HT1080 (cell line): ENCODE results near the gene MYO1E. TPM values are rescaled to one million over a fixed set of nuclear protein-coding genes. Genes with fewer than 3 reads are reported as not detected.
"Not testable (repeated sequence)": the region's sequence is repeated elsewhere in the genome, so short reads cannot be mapped to it uniquely, and the experiment has no call there.

Experiments used
- DNase-seq: peaks from one replicate; pipeline ENCODE4 v3.0.0-alpha.2; 2015; ENCODE audit warnings: low read depth
- total RNA-seq: library from RNA; depleted of rRNA; stranded (reverse); fragments of >200 nt; shearing (Covaris generic); gene quantifications from 2 replicates; pipeline ENCODE4 v1.2.3, GENCODE V29; 2014

MYO1E gene
- total RNA-seq, 1 experiment from 2014 or later: 20.2 TPM

DNA sequence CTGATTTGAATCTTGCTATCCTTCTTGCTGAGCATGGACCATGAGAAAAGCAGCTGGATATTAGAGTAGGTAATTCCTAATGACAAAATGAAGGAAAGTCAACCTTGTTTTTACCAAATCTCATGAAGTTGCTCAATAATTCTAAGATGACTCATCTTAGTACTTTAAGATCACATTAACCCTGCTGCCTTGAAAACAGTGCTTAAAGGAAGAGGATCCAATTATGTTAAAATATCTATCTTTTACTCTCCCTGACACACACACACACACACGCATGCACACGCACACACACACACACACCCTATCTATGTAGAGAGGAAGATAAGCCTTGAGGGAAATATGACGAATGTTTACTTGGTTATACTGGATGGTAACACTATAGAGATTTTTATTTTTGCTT, 16.0 kb upstream of the MYO1E start:
- peak; percentile 34 for DNase-seq

DNA sequence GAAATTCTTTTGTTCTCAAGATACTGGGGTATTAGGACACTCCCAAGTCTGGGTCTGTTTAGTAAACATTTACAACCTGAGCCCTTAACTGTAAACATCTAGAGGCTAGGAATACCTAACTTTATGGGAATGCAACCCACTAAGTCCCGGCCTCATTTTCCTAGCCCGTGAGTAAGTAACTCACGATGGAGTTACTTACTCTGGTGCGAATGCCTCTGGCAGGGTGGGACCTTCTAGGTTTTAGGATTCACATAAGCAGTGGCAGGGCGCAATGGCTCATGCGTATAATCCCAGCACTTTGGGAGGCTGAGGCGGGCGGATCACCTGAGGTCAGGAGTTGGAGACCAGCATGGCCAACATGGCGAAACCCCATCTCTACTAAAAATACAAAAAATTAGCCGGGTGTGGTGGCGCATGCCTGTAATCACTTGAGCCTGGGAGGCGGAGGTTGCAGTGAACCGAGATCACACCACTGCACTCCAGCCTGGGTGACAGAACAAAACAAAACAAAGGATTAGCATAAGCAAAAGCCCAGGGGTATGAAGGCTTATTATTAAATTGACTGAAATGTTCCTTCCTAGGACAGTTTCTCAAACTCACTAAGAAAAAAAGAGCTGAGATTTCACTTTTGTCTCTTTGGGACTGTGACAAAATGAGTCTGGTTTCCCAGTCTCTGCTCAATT, 14.7 kb upstream of the MYO1E start:
- DNase-seq: not testable (repeated sequence)

DNA sequence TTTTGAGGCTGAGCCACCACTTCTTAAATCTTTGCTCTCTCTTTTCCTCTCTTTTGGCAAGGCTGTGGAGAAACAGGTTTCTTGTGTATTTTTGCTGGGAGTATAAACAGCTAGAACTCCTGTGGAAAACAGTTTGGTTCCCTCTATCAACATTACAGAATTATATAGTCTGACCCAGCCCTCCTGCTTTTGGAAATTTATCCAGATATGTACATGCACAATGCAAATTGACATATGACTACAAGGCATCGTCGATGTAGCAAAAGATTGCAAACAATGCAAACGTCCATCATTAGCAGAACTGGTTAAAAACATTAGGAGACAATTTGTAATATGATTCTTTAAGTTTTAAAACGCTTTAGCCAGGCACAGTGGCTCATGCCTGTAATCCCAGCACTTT, 12.5 kb upstream of the MYO1E start:
- no peak for DNase-seq

DNA sequence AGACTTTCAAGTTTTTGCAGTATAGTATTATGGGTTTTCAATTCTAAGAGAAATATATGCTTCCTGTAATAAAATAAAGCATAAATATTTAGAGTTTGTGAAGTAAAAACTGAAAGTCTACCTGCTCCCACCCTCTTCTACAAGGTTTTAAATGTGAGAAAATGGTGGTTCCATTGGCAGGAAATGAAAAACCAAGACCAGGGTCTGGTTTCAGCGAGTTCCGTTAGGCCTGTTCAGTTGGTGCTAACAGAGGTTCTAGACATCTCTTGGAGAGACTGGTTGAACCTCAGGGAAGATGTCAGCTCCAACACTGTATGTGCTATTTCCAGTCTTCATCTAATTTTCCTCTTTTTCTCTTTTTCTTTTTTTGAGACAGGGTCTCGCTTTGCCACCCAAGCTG, 11.8 kb upstream of the MYO1E start:
- no peak for DNase-seq

DNA sequence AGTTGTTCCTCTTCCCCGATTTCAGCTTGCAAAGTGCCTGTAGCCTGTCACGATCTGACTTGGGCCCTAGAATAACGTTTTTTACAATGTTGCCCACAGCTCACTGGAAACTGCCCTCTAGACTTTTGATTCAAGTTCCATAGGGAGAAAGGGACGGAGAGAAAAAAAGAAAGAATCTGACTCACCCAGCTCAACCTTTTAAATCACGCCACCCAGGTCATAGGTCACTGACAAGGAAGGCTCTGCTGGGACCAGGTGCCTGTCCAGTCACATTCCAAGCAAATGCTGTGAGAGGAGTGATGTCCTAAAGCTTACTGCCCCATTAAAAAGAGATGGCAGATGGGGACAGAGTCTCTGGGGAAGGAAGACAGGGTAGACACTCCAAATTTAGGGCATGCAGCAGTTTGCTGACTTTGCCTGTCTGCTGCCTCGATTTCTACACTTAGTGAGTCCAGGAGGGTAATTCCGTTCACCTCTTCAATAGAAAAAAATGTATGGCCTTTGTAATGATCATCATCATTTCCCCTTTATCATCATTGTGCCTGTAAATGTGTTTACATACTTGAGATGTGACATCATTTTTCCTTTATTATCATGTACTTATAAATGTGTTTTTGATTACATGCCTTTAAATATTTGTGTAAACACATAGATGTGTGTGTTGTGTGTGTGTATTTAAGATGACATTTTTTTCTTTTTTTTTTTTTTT, 8.4 kb upstream of the MYO1E start:
- DNase-seq: no peak

DNA sequence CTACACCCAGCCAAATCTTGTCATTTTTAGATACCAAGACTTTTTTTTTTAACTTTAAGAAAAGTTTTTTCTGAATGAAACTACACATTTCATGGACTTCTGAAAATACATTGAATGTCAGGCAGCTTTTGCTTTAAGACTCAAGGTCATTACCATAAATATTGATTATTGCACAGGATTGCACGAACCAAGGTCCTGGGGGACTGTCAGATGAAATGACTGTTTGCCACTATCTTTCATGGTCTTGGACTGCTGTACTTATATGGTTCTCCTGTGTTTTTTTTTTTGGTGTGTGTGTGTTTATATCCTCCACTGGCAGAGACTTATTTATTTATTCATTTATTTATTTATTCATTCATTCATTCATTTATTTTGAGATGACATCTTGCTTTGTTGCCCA, 6.9 kb upstream of the MYO1E start:
- no peak for DNase-seq

DNA sequence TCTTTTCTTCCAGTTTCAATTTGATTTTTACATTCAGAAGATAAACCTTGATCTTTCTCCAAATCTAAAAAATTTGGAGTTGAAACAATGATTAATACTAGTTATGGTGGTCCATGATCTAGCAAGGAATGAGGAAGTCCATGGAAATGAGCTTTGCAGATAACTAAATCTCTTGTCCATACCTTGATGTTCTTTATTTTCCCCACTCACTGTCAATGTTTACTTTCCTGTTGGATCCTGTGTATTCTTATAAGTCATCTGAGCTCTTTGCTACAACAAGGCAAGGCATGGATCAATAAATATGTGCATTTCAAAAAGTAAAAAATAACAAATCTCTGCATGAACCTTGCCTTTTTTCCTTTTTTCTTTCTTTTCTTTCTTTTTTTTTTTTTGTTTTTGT, 6.2 kb upstream of the MYO1E start:
- DNase-seq: no peak

DNA sequence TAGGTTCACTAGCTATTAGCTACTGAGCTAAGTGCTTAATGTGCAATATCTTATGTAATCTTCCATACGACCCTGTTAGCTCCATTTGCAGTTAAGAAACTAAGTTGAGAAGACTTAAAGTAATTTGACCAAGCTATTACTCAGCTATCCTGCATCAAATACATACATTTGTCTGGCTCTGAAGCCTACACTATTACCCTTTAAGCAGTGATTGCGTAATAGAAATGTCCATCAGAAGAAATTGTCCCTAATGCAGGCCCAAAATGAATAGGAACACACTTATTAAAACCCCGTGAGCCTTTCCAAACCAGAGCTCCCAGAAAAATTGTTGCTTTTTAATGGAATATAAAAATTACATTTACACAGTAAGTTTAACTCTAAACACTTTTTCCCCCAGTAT, 5.3 kb upstream of the MYO1E start:
- no peak for DNase-seq

DNA sequence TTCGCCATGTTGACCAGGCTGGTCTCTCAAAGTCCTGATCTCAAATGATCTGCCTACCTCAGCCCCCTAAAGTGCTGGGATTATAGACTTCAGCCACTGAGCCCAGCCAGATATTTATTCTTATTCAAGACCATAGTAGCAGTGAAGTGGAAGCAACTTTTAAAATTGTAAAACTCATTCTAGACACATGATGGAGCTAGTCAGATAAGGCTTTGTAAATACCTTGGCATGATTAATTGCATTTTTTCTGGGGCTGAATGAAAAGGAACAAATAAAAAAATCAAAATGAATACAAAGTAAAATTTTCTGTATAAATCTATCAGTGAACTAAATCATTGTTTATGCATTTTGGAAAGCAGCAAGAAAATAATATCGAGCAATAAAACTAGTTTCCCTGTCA, 4.1 kb upstream of the MYO1E start:
- peak; percentile 22 for DNase-seq

DNA sequence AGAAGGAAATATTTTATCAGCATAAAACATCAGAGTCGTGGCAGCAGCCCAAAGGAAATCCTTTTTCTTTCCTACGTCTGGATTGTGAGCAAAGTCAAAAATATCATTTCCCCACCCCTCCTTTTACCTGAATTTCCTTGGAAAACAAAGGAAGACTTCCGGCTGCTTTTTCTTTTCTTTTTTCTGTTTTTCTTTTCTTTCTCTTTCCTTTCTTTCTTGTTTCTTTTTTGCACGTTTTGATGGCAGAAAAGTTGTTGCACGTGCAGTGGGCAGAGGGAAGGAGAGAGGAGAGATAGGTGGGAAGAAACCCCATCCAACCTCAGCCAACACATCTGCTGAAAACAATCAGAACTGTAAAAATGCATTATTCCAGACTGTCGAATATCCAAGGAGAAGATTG, 544 bp upstream of the MYO1E start:
- no peak for DNase-seq

DNA sequence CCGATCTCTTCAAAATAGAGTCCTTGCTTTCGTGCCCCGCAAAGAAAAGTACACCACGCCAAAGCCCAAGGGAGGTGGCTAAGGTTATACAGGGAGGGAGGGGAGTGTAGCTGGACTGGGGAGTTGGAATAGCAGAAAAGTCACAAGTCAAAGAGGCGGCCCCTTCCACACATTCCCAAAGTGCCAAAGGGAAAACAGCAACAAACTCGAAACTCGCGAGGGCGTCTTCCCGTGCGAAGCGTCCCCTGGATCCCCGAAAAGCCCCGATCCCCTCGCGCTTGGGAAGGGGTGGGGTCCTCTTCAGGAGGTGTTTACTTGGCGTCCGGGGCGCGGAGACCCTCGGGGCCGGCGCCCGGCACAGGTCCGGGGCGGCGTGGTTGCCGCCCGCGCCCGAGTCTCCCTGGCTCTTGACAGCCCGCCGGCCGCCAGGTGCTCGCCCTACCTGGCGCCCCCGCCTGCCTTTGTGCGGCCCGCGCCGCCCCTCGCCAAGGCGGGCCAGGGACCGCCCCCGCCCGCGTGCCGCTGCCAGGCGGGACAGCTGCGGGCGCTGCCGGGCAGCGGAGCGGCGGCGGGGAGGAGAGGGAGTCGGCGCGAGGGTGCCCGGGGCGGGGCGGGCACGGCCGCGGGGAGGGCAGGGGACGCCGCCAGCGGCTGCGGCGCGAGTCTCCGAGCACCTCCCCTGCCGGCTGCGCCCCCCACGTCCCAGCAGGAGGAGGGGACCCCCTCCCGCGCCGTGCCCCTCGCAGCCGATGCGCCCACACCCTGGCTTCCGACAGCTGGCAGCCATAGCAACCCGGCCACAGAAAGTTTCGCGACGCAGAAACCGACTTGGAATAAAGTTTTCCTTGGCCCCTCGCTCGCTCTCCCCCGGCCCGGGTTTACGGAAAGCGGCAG, 966 bp downstream of the MYO1E start:
- peak; percentile 10 for DNase-seq

DNA sequence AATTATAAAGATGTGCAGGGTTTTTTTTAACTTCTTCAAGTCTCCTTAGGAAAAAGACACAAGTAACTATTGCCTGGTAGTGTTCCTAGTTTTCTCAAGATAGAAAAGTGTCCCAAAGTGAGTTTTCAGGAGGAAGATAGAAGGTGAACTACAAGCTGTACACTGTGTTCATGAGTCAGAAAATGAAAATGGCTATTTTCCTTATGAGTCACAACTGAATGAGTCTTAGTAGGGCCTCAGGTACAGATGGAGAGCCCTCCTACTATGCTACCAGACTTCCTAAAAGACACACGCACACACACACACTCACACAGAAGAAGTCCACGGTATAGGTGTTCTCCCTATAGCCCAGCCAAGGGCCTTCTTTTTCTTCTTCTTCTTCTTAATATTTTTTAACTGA, 3.1 kb downstream of the MYO1E start:
- peak; percentile 38 for DNase-seq

DNA sequence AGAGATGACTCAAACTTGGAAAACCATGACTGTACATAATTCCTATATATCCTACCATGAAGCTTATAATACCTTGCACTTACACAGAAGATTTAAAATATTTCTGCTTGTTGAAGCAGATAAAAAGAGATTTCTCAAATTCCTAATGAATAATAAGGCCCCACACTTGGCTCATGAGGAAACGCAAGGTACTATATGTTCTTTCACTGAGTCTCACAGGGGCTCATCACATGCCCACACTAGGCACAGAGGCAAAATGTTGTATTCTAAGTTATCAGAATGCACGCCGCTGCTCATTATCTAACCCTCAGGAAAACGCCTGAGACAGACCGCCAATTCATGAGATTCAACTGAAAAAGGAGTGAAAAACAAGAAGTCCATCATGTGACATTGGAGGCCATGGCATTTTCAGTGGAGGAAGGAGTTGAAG, 5.6 kb downstream of the MYO1E start:
- peak; percentile 15 for DNase-seq

DNA sequence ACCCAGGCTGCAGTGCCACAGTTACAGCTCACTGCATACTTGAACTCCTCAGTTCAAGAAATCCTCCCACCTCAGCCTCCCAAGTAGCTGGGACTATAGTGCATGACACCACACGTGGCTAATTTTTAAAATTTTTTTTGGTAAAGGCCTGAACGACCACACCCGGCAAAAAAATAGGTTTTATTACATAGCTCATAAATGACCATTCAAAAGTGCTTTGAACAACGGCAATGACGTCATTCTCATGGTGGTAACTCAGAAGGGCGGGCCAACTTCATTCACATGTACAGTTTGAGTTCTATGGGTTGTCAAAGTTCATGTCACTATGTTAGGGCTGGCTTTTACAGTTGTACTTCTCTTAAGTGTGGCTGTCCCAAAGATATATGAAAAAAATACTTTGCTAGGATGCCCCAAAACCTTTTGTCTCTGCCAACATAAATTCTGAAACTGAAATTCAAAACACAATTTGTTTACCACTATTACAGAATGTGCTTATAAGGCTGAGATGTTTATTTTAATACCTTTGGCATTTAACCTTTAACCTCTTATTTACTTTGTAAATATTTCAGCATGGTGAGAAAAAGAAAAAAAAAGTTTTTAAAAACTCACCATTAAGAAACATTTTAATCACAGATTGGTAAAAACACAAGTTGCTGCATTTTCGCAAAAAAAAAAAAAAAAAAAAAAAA, 6.2 kb downstream of the MYO1E start:
- DNase-seq: no peak

DNA sequence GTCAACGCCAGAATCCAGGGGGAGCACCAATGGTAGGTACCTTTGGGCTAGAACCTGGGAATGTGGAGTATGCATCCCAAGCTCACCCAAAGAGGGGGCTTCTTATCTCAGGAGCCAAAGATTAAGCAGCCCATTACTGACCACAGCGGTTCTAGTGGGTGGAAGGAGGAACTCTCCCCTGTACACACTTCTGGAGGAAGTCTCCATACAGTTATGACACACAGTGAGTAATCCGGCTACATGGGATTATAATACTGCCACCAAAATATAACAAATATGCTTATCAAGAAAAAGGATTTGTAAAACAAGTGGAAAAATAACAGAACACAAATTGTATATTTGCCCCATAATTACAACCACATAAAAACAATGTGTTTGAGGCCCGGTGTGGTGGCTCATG, 8.4 kb downstream of the MYO1E start:
- peak; percentile 60 for DNase-seq

DNA sequence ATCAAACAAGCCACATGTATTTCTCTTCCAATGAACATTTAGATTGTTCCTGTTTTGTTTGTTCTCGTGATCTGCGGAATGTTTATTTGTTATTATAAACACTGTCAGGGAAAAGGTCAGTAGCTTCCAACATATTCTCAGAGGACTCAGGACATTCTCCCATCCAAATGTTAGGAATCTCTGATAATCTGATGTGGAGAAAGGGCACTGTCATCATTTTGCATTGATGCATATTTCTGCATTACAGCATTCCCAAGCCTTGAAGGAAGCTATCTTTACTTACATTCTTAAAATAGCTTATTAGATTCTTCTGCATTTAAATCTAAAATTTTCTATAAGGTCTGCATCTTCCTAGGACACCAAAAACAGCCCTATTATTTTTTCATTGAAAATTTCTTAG, 10.3 kb downstream of the MYO1E start:
- no peak for DNase-seq

DNA sequence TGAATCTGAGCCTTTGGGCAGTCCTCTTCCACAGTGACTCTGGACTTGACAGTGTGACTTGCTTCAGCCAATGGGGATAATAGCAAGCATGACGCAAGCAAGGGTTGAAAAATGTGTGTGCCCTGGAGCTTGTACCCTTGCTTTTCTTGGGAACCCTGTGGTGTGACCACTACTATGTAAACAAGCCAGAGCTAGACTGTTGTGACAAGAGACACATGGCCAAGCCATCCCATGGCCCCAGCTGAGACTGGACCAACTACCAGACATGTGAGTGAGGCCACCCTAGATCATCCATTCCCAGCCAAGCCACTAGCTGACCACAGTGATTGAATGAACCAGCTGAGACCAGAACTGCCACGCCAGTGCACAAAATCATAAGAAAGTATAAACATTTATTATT, 11.8 kb downstream of the MYO1E start:
- DNase-seq: no peak

DNA sequence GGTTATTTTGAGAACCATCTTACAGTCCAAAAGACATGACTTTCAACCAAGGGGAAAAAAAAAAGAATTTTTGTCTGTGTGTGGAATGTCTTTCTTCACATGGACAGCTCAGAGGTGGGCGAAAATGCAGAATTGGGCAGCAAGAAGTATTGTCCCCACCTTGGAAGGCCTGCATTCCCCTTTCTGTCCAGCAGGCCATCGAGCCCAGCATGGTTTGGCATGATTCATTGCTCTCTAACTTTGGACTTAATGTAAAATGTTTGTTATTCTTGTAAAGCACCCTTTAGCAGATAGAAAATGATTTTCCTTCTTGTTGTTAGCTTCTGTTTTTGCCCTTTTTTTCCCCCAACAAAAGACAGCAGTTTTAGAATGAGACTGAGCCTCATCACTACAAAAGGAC, 12.4 kb downstream of the MYO1E start:
- no peak for DNase-seq

DNA sequence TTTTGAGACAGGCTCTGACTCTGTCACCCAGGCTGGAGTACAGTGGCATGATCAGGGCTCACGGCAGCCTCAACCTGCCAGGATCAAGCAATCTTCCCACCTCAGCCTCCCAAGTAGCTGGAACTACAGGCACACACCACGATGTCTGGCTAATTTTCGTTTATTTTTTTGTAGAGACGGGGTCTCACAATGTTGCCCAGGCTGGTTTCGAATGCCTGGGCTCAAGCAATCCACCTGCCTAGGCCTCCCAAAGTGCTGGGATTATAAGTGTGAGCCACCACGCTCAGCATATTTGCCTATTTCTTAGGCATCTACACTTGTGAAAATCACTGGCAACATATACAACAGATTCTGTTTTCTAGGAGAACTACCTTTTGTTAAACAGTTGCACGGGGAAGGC, 16.9 kb downstream of the MYO1E start:
- DNase-seq: no peak

DNA sequence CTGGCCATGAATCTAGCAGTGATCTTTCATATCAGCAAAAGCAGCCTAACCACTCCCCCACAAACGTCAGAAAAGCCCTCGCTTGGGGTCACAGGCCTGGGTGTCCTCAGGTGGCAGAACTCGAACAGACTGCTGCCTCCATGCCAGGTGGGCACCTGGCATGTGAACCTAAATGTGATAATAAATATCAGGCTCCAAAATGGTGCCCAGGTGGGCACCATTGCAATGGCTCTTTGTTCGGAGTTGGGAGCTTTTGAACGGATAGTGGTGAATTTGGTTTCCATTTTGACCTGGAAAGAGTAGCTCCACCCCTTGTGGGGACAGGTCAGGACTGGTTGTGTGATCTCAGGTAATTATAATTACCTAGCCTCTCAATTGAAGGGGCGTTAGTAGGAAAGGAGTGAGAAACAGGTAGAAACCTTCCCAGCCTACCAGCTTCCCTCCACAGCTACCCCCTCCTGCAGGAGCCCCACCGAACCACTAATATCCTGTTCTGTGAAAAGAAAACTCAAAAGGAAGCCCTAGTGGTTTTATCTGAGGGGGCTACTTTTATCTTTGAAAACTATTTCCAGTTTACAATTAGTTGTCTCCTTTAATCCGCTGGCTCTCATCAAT, 18.1 kb downstream of the MYO1E start:
- no peak for DNase-seq

DNA sequence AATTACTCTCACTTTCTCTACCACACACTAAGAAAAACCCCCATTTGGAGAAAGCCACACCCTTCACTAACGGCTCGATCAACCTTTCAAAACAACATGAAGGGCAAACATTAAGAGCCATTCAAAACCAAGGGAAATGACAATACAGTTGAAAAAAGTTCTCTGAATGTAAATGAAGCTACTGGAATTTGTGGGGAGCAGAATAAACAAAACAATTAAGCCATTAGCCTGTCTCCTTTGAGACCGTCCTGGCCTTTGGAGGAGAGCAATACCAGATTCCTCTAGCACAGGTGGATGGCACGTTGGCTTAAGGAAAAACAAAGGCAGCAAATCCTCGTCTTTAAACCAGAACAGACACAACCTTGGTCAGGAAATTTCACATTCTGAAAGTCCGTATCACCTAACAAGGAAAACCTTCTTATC, 18.7 kb downstream of the MYO1E start:
- DNase-seq: no peak
